HG02884 (cell line): ENCODE measurements around the gene SAMD4B.
"Not testable (repeated sequence)": the region's sequence is repeated elsewhere in the genome, so short reads cannot be mapped to it uniquely, and the experiment has no call there.

Experiments
- ATAC-seq: cut with Tn5 transposase; IDR thresholded peaks from one replicate; pipeline ENCODE4 v1.9.1; 2021; ENCODE audit warnings: mild to moderate bottlenecking, moderate library complexity; ENCODE audit not compliant: unreplicated experiment

The SAMD4B gene

DNA sequence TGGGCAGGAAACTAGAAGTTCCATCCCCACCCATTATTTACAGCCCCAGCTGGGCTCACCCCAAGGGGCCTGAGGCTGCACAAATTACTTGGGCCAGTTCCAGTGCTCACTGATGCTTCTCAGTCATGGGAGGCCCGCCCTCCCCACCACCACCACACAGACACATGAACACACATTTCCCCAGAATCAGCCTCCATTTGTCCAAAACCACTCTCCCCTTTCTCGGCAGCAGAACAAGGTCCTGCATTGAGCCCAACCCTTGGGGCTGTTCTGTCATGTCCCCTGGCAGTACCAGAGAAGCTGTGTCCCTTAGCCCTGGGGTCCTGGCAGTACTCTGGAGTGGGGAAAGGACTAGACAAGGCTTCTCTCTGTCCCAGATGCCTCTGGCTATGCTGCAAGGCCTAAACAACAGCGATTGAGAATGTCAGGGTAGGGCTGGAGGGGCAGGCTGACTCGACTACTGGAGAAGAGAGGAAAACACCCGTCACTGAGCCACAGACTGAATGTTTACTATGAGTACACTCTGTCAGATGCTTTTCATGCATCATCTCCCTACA, 21.8 kb downstream of the SAMD4B start:
- ATAC-seq: no peak

GRCh38 chr19:39365531-39365930, 23.3 kb downstream of the SAMD4B start:
- ATAC-seq: no peak

DNA sequence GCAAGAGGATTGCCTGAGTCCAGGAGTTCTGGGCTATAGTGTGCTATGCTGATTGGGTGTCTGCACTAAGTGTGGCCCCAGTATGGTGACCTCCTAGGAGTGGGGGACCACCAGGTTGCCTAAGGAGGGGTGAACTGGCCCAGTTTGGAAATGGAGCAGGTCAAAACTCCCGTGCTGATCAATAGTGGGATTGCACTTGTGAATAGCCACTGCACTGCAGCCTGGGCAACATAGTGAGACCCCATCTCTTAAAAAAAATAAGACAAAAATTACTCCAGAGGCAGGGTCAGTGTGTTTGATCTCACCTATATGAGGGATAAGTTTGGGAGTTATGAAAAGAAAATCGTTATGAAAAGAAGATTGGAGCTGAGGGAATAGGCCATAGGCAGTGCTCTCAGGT, 27.0 kb downstream of the SAMD4B start:
- no peak for ATAC-seq

DNA sequence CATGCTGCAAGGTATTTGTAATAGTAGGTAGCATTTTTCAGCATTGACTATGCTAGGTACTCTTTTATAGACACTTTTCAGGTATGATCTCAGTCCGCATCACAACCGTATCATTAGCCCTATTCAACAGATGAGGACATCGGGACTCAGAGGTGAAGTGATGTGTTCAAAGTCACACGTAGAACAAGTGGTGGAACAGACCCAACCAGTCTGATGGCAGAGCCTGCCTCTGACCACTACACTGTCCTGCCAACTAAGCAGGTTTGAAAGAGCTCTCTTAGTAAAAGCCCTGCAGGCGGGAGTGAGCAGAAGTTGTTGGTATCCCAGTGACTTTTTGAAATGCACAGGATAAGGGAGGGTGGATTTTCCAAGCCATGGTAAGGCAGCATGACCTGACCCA, 28.5 kb downstream of the SAMD4B start:
- no peak for ATAC-seq

DNA sequence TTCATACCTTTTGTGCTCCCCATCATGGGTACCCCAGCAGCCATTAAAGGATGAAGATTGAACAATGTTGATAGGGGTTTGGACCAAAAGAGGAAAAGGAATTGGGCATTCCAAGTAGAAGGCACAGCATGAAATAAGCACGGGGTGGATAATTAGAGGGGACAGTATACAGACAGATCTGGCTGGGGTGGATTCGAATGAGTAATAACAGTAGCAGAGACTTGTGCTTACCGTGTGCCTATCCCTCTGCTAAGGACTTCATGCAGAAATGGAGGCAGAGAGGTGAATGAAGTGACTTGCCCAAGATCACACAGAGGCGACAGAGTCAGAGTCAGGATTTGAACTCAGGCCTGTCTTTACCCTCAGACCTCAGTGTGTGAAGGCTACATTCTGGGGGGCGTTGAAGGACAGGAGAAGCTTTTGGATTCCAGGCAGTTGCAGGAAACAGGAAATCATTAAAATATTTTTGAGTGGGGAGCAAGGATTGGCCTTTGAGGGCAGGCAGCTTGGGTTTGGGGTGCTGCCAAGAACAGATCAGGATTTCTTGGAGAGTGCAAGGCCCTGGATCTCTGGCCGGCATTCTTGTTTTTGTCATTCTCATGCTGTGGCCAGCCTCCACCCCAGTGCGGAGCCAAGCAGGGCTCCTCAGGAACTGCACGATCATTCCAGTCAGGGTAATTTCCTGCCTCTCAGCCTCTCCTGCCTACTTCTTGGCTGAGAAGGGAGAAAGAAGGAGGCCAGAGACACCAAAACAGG, 30.0 kb downstream of the SAMD4B start:
- ATAC-seq: no peak

- no peak for ATAC-seq
Observed at GRCh38 chr19:39372941-39373340, 30.7 kb downstream of the SAMD4B start.

DNA sequence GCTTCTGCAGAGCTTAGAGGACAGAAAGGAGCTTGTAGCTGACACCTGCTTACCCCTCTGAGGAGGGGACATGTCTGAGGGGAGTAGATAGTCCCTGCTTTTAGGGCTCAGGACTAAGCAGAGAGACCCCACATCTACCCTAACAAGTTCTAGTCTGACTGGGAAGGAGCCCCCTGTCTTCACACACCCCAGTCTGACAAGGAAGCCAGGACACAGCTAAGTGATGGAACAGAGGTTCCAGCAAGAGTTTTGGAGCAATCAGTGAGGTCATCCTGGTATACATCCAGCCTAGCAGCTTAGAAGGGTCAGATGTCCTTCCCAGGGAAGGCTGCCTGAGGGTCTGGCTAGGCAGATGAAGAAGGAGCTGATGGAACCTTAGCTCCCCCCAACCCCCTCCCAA, 33.7 kb downstream of the SAMD4B start:
- ATAC-seq: no peak

DNA sequence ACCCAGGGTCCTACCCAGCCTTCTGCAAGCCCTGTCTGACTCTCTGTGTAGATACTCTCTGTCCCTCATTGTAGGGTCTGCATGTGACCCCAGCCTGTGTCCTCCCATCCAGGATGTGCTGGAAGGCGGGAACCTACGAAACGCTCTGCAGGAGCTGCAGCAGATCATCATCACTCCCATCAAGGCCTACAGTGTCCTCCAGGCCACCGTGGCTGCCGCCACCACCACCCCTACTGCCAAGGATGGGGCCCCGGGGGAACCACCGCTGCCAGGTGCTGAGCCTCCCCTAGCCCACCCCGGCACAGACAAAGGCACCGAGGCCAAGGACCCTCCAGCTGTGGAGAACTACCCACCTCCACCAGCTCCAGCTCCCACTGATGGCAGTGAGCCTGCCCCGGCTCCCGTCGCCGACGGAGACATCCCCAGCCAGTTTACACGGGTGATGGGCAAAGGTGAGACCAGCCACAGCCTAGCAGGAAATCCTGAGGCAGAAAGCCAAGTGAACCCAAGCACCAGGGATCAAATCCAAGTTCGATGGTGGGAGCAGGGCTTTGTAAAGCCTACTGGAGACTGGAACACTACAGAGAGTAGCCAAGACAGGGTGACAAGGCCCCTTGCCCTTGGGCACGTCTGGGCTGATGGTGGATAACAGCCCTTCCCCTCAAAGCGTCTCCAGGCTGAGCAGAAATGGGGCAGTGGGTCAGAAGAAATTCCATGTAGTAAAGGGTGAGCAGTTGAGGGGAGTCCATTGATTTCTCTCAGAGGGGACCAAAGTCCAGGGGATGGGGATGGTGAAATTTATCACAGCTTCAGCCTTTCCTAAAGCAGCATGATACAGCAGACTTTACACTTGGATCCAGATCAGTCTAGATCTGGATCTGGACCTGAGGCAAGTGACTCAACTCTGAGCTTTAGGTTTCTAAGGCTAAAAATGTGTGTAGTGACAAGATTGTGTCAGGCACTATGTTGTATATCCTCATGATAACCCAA, 35.4 kb downstream of the SAMD4B start:
- no peak for ATAC-seq

- not testable (repeated sequence) for ATAC-seq
Observed at GRCh38 chr19:39379366-39379765, 37.1 kb downstream of the SAMD4B start.

GRCh38 chr19:39379865-39380396, 37.7 kb downstream of the SAMD4B start:
- ATAC-seq: no peak

DNA sequence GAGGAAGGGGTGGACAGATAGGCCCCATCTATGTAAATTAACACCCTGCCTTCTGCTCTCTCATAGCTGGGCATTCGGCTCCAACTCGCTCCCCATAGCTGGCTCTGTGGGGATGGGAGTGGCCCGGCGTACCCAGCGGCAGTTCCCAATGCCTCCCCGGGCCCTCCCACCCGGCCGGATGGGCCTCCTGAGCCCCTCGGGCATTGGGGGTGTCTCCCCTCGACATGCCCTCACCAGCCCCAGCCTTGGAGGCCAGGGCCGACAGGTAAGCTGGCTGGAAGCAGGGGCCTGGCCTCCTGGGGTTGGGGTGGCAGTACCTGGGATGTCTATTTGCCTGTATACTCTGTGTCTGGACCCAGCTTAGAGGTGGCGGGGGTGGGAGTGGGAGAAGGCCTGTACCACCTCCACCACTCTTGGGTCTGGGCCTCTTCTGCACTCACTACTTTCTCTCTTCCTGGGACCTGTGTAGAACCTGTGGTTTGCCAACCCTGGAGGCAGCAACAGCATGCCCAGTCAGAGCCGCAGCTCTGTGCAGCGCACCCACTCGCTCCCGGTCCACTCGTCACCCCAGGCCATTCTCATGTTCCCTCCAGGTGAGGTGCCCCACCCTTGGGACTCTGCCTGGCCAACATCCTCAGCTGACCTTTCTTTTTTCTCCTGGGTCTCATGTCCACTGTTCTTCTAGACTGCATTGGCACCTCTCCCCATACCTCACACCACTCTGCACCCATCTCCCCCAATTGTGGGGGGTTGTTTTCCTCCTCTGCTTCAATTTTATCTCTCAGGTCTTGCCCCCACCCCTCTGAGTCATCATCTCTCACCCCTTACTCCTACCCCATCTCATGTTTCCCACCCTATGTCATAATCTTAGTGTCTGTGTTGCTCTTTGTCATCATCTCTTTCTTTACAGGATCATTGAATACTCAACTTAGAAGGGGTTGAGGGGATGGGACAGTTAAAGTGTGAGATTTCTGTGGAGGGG, 38.6 kb downstream of the SAMD4B start:
- ATAC-seq: no peak

DNA sequence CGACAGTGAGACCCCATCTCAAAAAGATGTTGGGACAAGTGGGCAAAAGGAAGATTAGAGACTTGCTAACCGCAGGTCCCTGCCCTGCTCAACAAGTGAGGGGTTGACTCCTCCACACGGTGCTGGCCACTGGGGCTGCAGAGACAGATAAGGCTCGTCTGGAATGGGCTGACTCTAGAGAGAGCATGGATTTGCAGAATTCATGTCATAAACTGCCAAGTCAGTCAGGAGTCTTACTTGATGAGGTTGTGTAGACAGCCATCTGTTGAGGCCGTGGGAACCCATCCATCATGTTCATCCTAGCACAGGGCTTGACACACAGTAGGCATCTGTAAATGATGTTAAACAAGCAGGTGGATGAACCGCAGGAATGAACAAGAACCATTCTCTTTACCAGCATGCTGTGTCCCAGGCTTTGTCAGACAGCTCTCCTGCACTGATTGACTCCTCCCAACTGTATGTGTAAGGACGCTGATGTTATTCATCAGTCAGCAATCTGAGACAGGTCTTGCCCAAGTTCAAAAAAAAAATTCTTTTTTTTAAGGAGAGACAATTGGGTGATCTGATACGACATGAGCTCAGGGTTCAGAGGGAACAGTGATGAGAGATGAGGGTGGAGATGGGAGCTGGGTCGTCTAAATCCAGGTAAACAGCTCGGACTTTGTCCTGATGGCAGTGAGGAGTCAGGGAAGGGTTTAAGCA, 39.8 kb downstream of the SAMD4B start:
- ATAC-seq: no peak

DNA sequence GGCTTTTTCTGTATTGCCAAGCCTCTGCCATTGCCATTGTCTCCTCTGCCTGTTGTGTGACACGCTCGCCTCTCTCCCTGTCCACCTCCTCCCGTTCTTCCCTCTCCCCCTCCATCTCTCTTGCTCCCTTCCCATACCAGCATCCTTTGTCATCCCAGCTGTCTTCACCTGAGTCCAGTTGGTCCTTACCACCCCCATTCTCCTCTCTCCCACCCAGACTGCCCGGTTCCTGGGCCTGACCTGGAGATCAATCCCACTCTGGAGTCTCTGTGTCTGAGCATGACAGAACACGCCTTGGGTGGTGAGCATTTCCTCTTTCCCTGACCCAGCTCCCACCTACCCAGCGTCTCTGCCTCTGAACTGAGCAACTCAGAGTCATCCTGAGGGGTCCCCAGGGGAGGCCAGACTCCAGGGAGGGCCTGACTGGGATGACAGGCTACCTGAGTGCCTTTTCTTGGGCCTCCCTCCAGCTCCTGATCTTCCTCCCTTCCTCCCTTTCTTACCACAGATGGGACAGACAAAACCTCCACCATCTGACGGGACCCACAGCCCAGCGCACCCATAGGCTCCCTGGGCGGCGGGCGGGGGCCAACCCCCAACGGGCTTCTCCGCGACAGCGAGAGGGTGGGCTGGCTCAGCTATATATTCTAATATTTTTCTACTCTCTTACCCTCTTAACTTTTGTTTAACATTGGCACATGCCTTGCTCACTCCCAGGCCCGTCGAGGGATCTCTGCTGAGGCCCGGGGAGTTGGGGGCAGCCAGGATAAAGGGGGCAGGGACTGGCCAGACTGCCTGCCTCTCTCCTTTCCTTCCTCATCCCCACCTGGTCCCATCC, 41.0 kb downstream of the SAMD4B start:
- no peak for ATAC-seq

GRCh38 chr19:39384839-39385568, 42.8 kb downstream of the SAMD4B start:
- ATAC-seq: no peak

DNA sequence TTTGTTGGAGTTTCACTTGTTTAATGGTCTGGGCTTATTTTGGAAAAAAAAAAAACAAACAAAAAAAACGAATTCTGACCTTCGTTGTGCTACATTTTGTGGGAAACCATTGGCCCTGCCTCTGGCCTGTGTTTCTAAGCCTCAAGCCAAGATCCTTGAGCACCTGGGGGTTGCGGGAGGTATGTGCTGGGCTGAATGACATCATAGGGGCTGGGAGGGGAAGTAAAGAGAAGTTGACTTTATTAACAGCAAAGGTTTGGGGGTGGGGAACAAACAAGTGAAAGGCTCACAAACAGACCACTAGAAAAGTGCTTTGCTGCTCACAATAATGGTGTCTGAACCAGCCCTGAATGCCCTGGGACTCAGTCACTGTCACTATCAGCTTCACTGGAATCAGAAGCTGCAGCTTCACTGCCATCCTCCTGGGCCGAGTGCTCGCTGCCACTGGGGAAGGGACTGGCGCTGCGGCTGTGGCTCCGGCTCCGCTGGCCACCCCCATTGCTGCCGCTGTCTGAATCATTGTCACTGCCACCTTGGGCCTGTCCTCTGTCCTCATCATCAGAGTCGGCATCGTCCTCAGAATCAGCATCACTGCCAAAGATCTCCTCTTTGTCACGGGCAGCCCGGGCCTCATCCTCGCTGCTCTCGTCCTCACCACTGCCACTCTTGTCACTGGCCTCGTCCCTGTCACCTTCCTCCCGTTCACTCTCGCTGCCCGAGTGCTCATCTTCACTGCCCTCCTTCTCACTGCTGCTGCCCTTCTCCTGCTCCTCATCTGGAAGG, 43.6 kb downstream of the SAMD4B start:
- no peak for ATAC-seq

DNA sequence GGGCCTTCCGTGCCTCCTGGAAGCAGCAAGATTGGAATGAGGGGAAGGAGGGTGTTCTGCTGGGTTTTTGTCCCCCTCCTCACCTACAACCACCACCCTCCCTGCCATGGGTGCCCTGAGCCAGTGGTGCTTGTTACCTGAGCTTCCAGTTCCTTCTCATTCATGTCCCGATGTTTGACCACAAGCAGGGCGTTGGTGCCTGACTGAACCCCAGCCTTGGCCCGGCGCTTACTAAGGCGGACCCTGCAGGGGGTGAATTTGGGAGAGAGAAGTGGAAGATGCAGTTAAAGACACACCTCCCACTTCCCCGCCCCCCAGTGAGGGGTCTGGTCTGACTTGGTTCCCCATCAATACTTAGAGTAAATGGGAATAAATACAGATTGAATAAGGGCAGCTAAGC, 44.3 kb downstream of the SAMD4B start:
- ATAC-seq: no peak

DNA sequence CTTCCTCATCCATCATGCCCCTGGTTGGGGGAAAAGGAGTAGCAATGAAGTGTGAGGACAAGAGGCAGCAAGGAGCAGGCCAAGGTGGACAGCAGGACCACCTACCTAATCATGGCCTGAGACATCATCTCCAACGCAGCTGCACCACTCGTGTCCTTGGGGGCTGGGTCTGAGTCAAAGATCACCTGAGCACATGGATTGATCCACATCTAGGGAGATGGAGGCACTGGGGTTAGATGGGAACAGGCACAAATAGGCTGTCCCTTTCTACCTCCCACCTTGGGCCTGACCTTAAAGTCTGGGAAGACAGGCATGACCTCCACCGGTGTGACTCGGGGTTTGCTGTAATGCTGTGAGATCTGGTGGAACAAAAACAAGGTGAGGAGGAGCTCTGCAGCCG, 46.4 kb downstream of the SAMD4B start:
- no peak for ATAC-seq
